OCI-LY1 (cell line): Measurements from ENCODE around the gene PTPN3.

ENCODE experiments used
- H2AFZ ChIP-seq: fragments of 200-600 bp; sonication (generic), shearing (Covaris generic); 2 replicates; pipeline ENCODE4 v1.6.0; 2014; ENCODE audit warnings: antibody characterized with exemption, mild to moderate bottlenecking, low read length
- H3F3A ChIP-seq: fragments of 200-600 bp; sonication (generic), shearing (Covaris generic); 2 replicates; pipeline ENCODE4 v1.6.0; 2014; ENCODE audit warnings: mild to moderate bottlenecking, antibody characterized with exemption, low read length, moderate library complexity; ENCODE audit not compliant: insufficient read depth
- H3K27ac ChIP-seq: fragments of 200-600 bp; sonication (generic); 2 replicates; pipeline ENCODE4 v1.5.1; 2014; ENCODE audit warnings: low read length, mixed run types, mild to moderate bottlenecking, low read depth; ENCODE audit not compliant: poor library complexity, severe bottlenecking
- H3K27me3 ChIP-seq: fragments of 200-600 bp; sonication (generic); 2 replicates; pipeline ENCODE4 v1.6.0; 2014; ENCODE audit warnings: antibody characterized with exemption, mild to moderate bottlenecking, low read length, moderate library complexity; ENCODE audit not compliant: insufficient read depth
- H3K36me3 ChIP-seq: fragments of 200-600 bp; sonication (generic); 2 replicates; pipeline ENCODE4 v1.6.1; 2014; ENCODE audit warnings: mild to moderate bottlenecking, antibody characterized with exemption, low read length, moderate library complexity, mixed read lengths; ENCODE audit not compliant: insufficient read depth
- H3K4me1 ChIP-seq: fragments of 200-600 bp; sonication (generic); 2 replicates; pipeline ENCODE4 v1.5.1; 2014; ENCODE audit warnings: mild to moderate bottlenecking, low read length, moderate library complexity; ENCODE audit not compliant: insufficient read depth, severe bottlenecking
- H3K4me2 ChIP-seq: fragments of 200-600 bp; sonication (generic), shearing (Covaris generic); 2 replicates; pipeline ENCODE4 v1.6.1; 2014; ENCODE audit warnings: low read length
- H3K4me3 ChIP-seq: fragments of 200-600 bp; sonication (generic); 2 replicates; pipeline ENCODE4 v1.5.1; 2014; ENCODE audit warnings: low read length, low read depth, mild to moderate bottlenecking, mixed read lengths; ENCODE audit not compliant: poor library complexity, severe bottlenecking
- H3K79me2 ChIP-seq: fragments of 200-600 bp; shearing (Covaris generic); 2 replicates; pipeline ENCODE4 v1.6.1; 2016; ENCODE audit warnings: mixed run types, low read length, mixed read lengths; ENCODE audit not compliant: insufficient read depth
- H3K9ac ChIP-seq: fragments of 200-600 bp; sonication (generic), shearing (Covaris generic); 2 replicates; pipeline ENCODE4 v1.6.1; 2014; ENCODE audit warnings: mild to moderate bottlenecking, low read length, mixed read lengths
- H3K9me2 ChIP-seq: fragments of 200-600 bp; sonication (generic), shearing (Covaris generic); 2 replicates; pipeline ENCODE4 v1.6.1; 2014; ENCODE audit warnings: low read depth, mild to moderate bottlenecking, low read length, mixed read lengths
- H3K9me3 ChIP-seq: fragments of 200-600 bp; shearing (Covaris generic); 2 replicates; pipeline ENCODE4 v1.6.1; 2014; ENCODE audit warnings: low read length, mixed read lengths
- H4K20me1 ChIP-seq: fragments of 200-600 bp; sonication (generic), shearing (Covaris generic); 2 replicates; pipeline ENCODE4 v1.6.0; 2016; ENCODE audit warnings: mild to moderate bottlenecking, low read length; ENCODE audit not compliant: insufficient read depth
- CTCF ChIP-seq: fragments of 200-600 bp; sonication (generic), shearing (Covaris generic); IDR thresholded peaks from 2 replicates; pipeline ENCODE4 v1.5.1; 2017; ENCODE audit warnings: mild to moderate bottlenecking, antibody characterized with exemption, low read length, moderate library complexity, mixed read lengths
- EZH2 ChIP-seq: fragments of 200-600 bp; sonication (generic), shearing (Covaris generic); IDR thresholded peaks from 2 replicates; pipeline ENCODE4 v1.8.0; 2017; ENCODE audit warnings: borderline replicate concordance, mixed run types, mild to moderate bottlenecking, antibody characterized with exemption, low read length, moderate library complexity, mixed read lengths

The PTPN3 gene

GRCh38 chr9:109382182-109382581 is 115.9 kb downstream of the PTPN3 start:
- Histone ChIP-seq H3K36me3 (no peaks in the 10 kb centered on the region), H3K27ac (no peak overlapping the region), H3K79me2 (no peaks in the 10 kb centered on the region), H3K4me1 (no peaks in the 10 kb centered on the region), H3K9ac (no peak overlapping the region), H3F3A (no peaks in the 10 kb centered on the region), H3K4me3 (no peak overlapping the region), H4K20me1 (no peaks in the 10 kb centered on the region), H3K27me3 (peaks cover 3% of the 10 kb centered on the region; the same call in 1 of the 2 replicates), H3K4me2 (no peak overlapping the region), H3K9me3 (no peaks in the 10 kb centered on the region), H3K9me2 (no peaks in the 10 kb centered on the region), H2AFZ (no peak overlapping the region)
- no peak for TF ChIP-seq EZH2
- no peak for TF ChIP-seq CTCF

GRCh38 chr9:109381011-109381729 is 116.9 kb downstream of the PTPN3 start:
- no peaks in the 10 kb centered on the region for H3K79me2 ChIP-seq
- H4K20me1 ChIP-seq = no peaks in the 10 kb centered on the region
- H3K9me3 ChIP-seq = no peaks in the 10 kb centered on the region
- H3K9ac ChIP-seq = no peak overlapping the region
- no peak overlapping the region for H3K4me3 ChIP-seq
- H3K4me2 ChIP-seq = no peak overlapping the region
- no peak overlapping the region for H3K27ac ChIP-seq
- no peaks in the 10 kb centered on the region for H3K4me1 ChIP-seq
- H3K36me3 ChIP-seq = no peaks in the 10 kb centered on the region
- no peak for TF ChIP-seq EZH2
- no peak for TF ChIP-seq CTCF
- no peaks in the 10 kb centered on the region for H3K9me2 ChIP-seq
- no peaks in the 10 kb centered on the region for H3F3A ChIP-seq
- H2AFZ ChIP-seq = no peak overlapping the region
- peaks cover 3% of the 10 kb centered on the region; the same call in 1 of the 2 replicates for H3K27me3 ChIP-seq

GRCh38 chr9:109379513-109379912 is 118.6 kb downstream of the PTPN3 start:
- Histone ChIP-seq H3K27ac (no peak overlapping the region), H3F3A (no peaks in the 10 kb centered on the region), H3K36me3 (no peaks in the 10 kb centered on the region), H3K79me2 (no peaks in the 10 kb centered on the region), H3K9me3 (no peaks in the 10 kb centered on the region), H3K9ac (no peak overlapping the region), H3K9me2 (no peaks in the 10 kb centered on the region), H3K4me3 (no peak overlapping the region), H3K4me1 (no peaks in the 10 kb centered on the region), H2AFZ (no peak overlapping the region), H4K20me1 (no peaks in the 10 kb centered on the region), H3K27me3 (peaks cover 3% of the 10 kb centered on the region; the same call in 1 of the 2 replicates), H3K4me2 (no peak overlapping the region)
- TF ChIP-seq CTCF (no peak), EZH2 (no peak)
